ENCODE results near the gene CCDC92.

Gene CCDC92

GRCh38 chr12:123972457-123973401 lies at the start of gene CCDC92, which contains the start of gene ZNF664:
TSS of gene CCDC92 (minus strand) at chr12:123972831. CDS start at chr12:123944305, 28,526 bp downstream.
TSS of gene ZNF664 (plus strand) at chr12:123973215. CDS start at chr12:124012145, 38,930 bp downstream.
- peak; percentile 97 for DNase-seq (ENCODE audit: low read depth)

DNA sequence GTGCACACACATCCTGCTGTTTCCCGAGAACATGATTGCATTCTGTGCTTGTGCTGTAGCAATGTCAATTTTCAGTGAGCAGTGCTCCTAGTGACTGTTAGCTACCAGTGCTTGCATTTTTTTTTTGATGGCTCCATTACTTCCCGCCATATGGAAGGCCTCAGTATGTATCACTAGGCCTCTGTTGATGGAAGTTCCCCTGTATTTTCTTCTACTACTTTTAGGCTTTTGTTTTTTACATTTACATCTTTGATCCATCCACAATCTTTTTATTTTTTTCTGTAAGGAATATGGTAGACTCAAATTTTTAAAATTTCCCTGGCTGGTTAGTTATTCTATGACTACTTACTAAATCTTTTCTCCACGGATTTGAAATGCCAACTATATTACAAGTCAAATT lies 49.5 kb upstream of the CCDC92 start:
- DNase-seq (ENCODE audit: low read depth) = no peak

DNA sequence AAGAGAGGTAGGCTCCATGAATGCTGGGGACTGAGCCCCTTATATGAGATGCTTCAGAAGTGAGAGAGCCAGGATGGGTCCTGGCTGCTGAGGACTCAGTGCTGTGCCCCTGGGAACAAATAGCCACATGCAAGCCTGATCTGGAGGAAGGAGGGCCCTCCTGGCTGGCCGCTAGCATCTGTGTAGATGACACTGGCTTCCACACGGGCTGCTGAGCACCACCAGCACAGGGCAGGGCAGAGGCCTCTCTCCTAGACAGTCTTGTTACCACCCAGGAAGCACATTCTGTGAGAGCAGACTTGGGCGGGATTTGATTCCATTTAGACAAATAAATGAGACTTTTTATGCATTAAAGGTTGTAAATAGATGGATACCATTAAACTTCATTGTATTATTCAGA lies 48.4 kb upstream of the CCDC92 start:
- no peak for DNase-seq (ENCODE audit: low read depth)

- no peak for DNase-seq (ENCODE audit: low read depth)
Measured at GRCh38 chr12:124020514-124020949, 47.9 kb upstream of the CCDC92 start.

DNA sequence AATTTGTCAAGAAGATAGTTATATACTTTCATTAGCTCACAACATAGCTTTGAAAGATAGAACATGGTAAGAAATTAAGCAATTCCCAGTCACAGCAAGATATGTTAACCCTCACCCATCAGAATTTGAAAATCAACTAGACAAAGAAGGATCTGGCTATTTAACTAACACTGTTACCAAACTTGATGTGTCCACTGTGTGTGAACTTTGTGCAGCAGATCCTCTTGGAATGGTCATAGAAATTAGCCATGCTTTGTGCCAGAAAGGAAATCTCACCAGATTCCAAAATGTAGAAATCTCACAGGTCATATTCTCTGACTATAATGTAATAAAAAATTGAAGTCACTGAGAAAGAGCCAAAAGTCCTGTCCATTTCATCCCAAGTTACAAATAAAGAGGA lies 46.5 kb upstream of the CCDC92 start:
- DNase-seq (ENCODE audit: low read depth) = no peak

- no peak for DNase-seq (ENCODE audit: low read depth)
Measured at GRCh38 chr12:124018539-124018938, 45.9 kb upstream of the CCDC92 start.

DNA sequence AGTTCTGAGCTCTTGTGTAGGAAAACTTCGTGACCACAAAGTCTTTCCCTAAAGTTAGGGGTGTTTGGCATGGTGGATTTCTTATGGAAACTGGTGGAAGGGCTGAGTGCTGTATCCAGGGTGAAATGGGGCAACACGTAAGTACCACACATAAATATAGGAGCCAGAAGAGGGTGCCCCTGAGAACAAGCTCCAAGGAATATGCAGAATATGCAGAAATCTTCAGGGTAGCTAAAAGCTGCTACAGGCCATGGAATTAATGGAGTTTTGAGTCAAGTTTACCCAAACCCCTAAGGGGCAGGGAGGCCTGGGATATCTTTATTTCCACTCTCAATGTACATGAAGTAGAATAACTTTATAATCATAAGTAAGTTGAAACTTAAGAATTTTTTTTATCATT lies 44.4 kb upstream of the CCDC92 start:
- DNase-seq (ENCODE audit: low read depth) = no peak

DNA sequence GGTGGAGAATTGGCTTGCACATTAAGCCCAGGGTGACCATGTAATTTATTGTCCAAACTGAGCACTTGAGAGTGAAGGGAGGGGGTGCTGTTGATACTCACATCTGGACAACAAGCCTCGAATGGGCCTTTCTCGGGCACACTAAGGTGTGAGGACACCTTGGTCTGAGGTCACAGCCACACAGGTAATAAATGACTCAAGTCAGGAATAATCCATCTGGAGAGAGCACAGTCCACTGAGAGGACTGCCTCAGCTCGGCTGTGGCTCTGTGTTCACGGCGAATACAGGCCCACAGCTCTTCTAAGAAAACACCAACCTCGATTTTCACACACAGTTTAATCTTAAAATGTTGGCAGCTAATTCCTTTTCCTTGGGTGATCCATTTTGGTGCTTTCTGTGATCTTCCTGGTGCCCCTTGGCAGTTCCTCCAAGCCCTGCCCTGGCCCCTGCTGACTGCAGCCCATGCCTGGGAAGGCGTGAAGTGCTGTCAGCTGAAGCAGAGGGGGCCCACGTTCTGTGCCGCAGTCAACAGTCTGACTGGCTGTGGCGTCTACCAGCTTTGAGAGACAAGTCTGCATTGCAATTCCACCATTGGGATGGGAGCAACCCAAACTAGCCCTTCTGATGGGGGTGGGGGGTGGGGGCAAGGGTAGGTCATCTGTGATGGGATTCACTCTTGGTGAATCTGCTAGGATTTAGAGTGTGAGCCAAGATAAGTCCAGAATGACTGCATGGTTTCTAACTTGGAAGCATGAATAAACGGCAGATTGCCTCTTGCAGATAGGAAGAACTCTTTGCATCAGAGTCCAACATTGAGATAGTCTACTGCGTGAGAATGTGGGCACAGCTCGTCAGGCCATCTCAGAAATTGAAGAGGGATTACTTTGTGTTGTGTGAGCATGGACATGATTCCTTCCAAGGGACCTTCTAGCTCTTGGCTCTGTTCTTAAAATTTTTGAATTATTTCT lies 43.1 kb upstream of the CCDC92 start:
- DNase-seq (ENCODE audit: low read depth) = no peak

DNA sequence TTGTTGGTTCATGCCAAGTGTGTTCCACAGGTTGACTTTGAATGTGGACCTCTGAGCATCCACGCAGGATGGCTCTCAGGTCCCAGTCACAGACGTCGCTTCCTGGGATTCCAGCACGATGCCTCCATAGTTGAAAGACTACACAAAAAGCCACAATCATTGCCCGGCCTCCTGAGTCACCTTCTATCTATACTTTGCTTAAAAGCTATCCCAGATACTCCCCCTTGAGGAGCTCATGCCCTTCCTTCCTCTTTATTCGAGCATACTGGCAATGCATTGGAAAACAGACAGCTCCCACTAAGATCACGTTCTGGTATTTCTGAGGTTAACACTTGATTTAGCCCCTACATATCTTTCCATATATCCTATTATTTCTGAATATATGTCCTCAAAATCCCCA lies 40.4 kb upstream of the CCDC92 start:
- DNase-seq (ENCODE audit: low read depth) = no peak

DNA sequence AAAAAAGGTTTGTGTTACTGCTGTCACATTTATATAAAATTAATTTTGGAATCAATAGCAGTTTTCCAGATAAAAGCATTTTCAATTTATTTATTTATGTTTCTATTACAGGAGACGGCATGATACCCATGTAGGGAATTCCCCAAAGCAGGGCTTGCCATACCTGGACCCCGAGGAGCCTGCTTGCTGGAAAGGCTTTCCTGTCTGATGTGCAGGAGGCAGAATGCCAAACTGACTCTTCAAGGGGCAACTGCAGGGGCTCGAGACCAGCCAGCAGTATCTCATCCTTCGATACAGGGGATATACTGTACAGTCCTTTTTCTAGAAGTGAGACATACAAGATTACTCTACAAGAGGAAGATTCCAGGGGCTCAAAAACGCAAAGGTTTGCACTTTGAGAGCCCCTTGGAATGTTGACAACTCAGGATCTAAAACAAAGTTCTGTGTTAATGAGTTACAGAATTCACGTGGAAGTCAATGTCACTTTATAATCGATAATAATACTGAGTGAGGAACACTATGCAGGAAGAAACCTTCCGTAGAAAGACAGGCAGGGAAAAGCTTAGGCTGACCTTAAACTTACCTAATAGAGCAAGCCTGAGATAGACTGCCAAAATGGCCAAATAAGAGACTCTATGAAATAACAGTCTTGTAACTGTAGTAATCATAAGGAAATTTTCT lies 38.9 kb upstream of the CCDC92 start:
- DNase-seq (ENCODE audit: low read depth) = no peak

DNA sequence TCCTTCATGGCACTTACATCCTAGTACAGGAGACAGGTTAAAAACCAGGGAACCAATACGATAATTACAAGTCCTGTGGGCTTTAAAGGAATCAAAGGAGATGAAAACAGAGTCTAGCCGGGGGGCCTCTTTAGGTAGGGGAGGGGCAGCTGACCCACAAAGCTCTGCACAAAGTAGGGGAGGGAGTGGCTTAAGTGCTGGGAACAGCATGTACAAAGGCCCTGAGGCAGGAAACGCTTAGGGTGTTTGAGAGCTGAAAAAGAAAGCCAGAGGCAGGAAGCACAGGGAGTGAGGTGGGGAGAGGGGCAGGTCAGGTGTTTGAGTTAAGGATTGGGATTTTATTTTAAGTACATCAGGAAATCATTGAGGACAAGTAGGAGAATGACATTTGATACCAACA lies 38.1 kb upstream of the CCDC92 start:
- no peak for DNase-seq (ENCODE audit: low read depth)

DNA sequence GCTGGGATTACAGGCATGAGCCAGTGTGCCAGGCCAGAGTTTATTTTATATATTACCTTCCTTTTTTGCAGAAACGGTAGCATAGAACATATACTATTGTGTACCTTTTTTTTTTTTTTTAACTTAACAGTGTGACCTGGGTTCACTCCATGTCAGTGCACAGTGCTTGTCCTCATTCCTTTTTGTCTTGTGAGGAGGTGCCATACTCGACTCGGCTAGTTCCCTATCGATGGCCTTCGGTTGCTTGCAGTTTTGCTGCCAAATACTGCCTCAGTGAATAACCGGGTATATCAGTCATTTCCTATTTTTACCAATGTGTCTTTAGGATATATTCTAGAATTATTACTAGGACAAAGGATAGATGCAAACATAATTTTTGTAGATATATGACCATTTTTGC lies 37.1 kb upstream of the CCDC92 start:
- no peak for DNase-seq (ENCODE audit: low read depth)

- no peak for DNase-seq (ENCODE audit: low read depth)
Measured at GRCh38 chr12:124008595-124008994, 36.0 kb upstream of the CCDC92 start.

DNA sequence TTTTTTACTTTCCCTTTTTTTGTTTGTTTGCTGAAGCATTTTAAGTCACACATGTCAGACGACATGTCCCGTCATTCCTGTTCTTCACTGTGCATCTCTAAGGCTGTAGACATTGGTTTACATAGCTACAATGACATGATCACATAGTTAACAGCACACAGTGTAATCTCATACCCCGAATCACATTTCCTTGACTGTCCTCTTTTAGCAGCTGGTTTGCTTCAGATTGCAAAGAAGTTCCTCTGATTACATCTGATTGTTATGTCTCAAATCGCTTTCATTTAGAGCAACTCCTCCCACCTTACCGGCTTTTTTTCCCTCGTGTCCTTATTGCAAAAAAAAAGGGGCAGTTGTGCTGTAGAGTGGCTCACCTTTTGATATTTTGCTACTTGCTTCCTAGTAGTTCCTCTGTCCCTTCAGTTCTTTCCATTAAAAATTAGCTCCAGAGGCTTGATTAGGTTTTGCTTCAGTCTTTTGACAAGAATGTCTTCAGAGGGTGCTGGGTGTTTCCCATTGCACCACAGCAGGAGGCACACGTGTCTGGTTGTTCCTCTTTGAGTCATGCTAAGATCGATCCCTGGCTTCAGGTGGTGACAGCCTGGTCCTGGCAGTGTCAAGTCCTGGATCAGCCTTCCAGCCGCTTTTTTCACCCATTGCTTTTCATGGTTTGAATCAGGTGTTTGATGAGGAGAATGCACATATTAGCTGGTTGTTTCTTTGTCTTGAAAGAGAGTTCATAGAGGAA lies 35.4 kb upstream of the CCDC92 start:
- DNase-seq (ENCODE audit: low read depth) = no peak

- no peak for DNase-seq (ENCODE audit: low read depth)
Measured at GRCh38 chr12:124006846-124007713, 34.4 kb upstream of the CCDC92 start.

GRCh38 chr12:124006085-124006845 lies 33.6 kb upstream of the CCDC92 start:
- DNase-seq (ENCODE audit: low read depth) = no peak

DNA sequence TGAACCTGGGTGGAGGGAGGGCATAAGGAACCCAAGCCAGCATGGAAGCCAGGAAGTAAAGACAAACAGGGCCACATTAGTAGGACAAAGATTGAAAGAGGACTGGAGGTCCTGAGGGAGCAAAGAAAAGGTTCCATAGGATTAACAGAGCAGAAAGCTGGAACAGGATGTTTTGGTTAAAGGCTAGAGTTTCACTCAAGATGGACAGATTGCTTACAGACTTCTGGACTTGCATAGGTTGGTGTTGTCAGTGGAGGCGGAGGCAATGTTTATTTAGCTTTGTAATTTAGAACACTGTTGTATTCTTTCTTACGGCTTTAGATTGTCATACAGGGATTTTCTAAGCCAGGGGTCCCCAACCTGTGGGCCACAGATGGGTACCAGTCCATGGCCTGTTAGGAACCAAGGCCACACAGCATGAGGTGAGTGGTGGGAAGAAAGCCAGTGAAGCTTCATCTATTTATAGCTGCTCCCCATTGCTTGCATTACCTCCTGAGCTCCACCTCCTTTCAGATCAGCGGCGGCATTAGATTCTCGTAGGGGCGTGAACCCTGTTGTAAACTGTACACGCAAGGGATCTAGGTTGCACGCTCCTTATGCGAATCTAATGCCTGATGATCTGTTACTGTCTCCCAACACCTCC lies 31.7 kb upstream of the CCDC92 start:
- DNase-seq (ENCODE audit: low read depth) = no peak

DNA sequence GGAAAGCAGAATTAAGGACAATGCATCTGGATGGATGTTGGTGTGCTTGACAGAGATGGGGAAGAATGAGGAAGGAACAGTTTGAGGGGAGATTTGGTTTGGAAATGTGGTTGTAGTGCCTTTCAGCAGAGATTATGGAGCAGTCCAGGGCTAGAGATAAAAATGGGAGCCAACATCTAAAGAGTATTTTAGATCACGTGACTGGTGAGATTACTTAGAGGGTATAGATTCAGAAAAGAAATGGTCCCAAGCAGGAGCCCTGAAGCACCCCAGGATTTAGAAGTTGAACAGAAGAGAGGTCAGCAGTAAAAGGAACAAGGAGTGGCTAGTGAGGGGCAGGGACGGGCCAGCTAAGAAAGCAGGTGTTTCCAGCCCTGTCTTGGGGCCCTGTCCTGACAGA lies 30.0 kb upstream of the CCDC92 start:
- DNase-seq (ENCODE audit: low read depth) = no peak
